ENCODE measurements around the gene PDXK.
"Not testable (repeated sequence)": the region's sequence is repeated elsewhere in the genome, so short reads cannot be mapped to it uniquely, and the experiment has no call there.

Gene PDXK

GRCh38 chr21:43712268-43712942 lies 6.5 kb upstream of the PDXK start:
- Histone ChIP-seq H3K9me3 (no peaks in the 10 kb centered on the region), H3K4me1 (ENCODE audit: control insufficient read depth in 1 of 2, insufficient read depth in 1 of 2, low read depth in 1 of 2, low read length in 1 of 2) (no peaks in the 10 kb centered on the region), H3K4me3 (ENCODE audit: low read depth in 1 of 2, low read length in 1 of 2) (no peak overlapping the region), H3K27ac (no peak overlapping the region), H3K36me3 (no peaks in the 10 kb centered on the region), H3K27me3 (peaks cover 7% of the 10 kb centered on the region)
- TF ChIP-seq, protein P1, sequence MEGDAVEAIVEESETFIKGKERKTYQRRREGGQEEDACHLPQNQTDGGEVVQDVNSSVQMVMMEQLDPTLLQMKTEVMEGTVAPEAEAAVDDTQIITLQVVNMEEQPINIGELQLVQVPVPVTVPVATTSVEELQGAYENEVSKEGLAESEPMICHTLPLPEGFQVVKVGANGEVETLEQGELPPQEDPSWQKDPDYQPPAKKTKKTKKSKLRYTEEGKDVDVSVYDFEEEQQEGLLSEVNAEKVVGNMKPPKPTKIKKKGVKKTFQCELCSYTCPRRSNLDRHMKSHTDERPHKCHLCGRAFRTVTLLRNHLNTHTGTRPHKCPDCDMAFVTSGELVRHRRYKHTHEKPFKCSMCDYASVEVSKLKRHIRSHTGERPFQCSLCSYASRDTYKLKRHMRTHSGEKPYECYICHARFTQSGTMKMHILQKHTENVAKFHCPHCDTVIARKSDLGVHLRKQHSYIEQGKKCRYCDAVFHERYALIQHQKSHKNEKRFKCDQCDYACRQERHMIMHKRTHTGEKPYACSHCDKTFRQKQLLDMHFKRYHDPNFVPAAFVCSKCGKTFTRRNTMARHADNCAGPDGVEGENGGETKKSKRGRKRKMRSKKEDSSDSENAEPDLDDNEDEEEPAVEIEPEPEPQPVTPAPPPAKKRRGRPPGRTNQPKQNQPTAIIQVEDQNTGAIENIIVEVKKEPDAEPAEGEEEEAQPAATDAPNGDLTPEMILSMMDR (IDR thresholded peaks at IDR 0.05) = no peak

- not testable (repeated sequence) for H3K4me3 ChIP-seq (ENCODE audit: low read depth in 1 of 2, low read length in 1 of 2); H3K27me3 ChIP-seq; H3K36me3 ChIP-seq; H3K27ac ChIP-seq; H3K9me3 ChIP-seq; H3K4me1 ChIP-seq (ENCODE audit: control insufficient read depth in 1 of 2, insufficient read depth in 1 of 2, low read depth in 1 of 2, low read length in 1 of 2)
These were observed 5.8 kb upstream of the PDXK start for GRCh38 chr21:43713123-43713522.

GRCh38 chr21:43716376-43717165 lies 2.4 kb upstream of the PDXK start:
- H3K36me3 ChIP-seq = no peaks in the 10 kb centered on the region
- TF ChIP-seq, protein P1 (IDR thresholded peaks at IDR 0.05) = no peak

DNA sequence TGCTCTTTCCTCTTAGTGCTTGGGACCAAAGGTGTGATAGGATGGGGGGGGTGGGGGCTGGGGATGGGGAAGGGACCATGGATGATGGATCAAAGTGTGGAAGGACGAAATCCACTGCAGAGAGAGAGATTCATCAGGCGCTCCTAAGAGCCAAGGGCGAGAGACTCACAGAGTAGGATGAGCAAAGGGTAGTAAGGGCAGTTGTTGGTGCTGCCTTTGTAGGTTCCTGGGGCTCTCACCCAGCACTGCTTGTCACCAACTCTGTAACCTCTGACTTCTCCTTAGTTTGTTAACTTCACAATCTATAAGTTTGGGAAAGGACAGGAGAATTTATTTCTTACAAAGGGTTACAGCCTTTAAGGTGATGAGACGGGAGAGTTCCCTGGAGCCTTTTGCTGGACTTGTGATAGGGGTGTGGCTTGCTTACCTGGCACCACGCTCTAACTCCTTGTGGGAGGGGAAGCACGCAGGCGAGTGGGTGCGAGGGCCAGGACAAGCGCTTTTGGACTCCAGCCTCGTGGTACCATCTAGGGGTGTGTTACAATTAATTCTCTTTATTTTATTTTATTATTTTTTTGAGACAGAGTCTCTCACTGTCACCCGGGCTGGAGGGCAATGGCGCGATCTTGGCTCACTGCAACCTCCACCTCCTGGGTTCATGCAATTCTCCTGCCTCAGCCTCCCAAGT lies 1.6 kb upstream of the PDXK start:
- peaks cover 13% of the 10 kb centered on the region for H3K27me3 ChIP-seq
- peaks cover 33 to 39% of the 10 kb centered on the region in 2 experiments for H3K4me1 ChIP-seq (ENCODE audit: control insufficient read depth in 1 of 2, insufficient read depth in 1 of 2, low read depth in 1 of 2, low read length in 1 of 2)
- no peak overlapping the region for H3K4me3 ChIP-seq (ENCODE audit: low read depth in 1 of 2, low read length in 1 of 2)
- H3K9me3 ChIP-seq = no peaks in the 10 kb centered on the region
- H3K27ac ChIP-seq = no peak overlapping the region
- H3K36me3 ChIP-seq = no peaks in the 10 kb centered on the region
- TF ChIP-seq, protein P1 (IDR thresholded peaks at IDR 0.05) = no peak

More at GRCh38 chr21:43716376-43717165, 2.4 kb upstream of the PDXK start:
- Histone ChIP-seq H3K4me1 (ENCODE audit: control insufficient read depth in 1 of 2, insufficient read depth in 1 of 2, low read depth in 1 of 2, low read length in 1 of 2) (peaks cover 25 to 31% of the 10 kb centered on the region in 2 experiments), H3K27me3 (peaks cover 13% of the 10 kb centered on the region), H3K27ac (no peak overlapping the region), H3K9me3 (no peaks in the 10 kb centered on the region), H3K4me3 (ENCODE audit: low read depth in 1 of 2, low read length in 1 of 2) (no peak overlapping the region)

DNA sequence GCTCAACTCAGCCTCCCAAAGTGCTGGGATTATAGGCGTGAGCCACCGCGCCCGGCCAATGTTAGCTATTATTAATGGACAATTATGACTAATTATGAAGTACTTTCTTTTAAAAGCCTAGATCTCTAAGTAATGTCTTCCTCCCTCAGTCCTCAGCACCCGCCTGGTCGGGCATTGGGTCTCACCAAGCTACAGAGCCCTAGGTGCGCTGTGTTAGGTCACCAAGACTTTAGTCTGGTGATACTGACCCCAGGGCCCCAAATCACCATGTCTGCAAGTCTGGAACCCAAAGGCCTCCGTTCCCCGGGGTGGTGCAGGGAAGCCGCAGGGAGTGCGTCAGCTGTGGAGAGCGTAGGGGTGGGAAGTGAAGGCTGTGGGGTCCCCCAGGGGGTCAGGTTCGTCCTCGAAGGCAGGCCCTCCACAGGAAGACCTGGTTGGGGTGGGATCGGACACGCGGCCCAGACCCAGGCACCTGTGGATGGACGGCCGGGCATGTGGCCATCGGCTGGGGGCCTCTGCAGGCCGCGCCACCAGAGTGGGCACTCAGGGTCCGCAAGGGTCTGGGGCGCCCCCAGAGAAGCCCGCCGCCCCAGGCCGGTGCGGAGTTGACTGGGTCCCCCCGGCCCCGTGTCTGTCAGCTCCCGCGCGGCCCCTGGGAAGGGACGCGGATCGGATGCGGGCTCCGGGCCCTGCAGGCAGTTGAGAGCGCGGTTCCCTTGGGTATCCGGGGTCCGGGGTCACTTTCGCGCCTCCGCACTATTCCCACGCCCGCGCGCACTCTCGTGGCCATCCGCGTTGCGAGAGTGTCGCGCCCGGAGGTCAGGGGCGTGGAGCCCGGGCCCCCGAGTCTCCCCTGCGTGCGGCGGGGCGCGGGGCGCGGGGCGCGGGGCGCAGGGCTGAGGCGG lies 710 bp upstream of the PDXK start:
- H3K27ac ChIP-seq = peak overlapping the region; percentile 92
- H3K9me3 ChIP-seq = no peaks in the 10 kb centered on the region
- peaks cover 13% of the 10 kb centered on the region for H3K27me3 ChIP-seq
- TF ChIP-seq, protein P1 (IDR thresholded peaks at IDR 0.05) = no peak
- peak overlapping the region; percentile 84 to 94 for H3K4me3 ChIP-seq (ENCODE audit: low read depth in 1 of 2, low read length in 1 of 2)
- peaks cover 42 to 48% of the 10 kb centered on the region in 2 experiments for H3K4me1 ChIP-seq (ENCODE audit: control insufficient read depth in 1 of 2, insufficient read depth in 1 of 2, low read depth in 1 of 2, low read length in 1 of 2)
- no peaks in the 10 kb centered on the region for H3K36me3 ChIP-seq
